GM23248 (cell line): ENCODE results near the gene UBL3. TPM values are rescaled to one million over a fixed set of nuclear protein-coding genes. Genes with fewer than 3 reads are reported as not detected.
A peak's percentile ranks its signal among the peaks of the same experiment; 100 is the strongest.

ENCODE experiments used
- DNase-seq: peaks from one replicate; pipeline ENCODE4 v3.0.0-alpha.2; 2015
- H2AFZ ChIP-seq: fragments of 200-600 bp; sonication (generic); 2 replicates; pipeline ENCODE4 v1.6.1; 2016; ENCODE audit warnings: antibody characterized with exemption
- H3F3A ChIP-seq: fragments of 200-600 bp; sonication (generic); 2 replicates; pipeline ENCODE4 v1.6.1; 2016; ENCODE audit warnings: mild to moderate bottlenecking, antibody characterized with exemption, mixed run types; ENCODE audit not compliant: insufficient read depth
- H3K27ac ChIP-seq: fragments of 200-600 bp; sonication (generic); 2 replicates; pipeline ENCODE4 v1.5.1; 2016; ENCODE audit warnings: mild to moderate bottlenecking
- H3K27me3 ChIP-seq: fragments of 200-600 bp; sonication (generic); replicated peaks from 2 replicates; pipeline ENCODE4 v1.6.1; 2016; ENCODE audit warnings: mild to moderate bottlenecking; ENCODE audit not compliant: insufficient read depth
- H3K36me3 ChIP-seq: fragments of 200-600 bp; sonication (generic); 2 replicates; pipeline ENCODE4 v1.6.1; 2016; ENCODE audit warnings: low read depth, mild to moderate bottlenecking
- H3K4me1 ChIP-seq: fragments of 200-600 bp; sonication (generic); 2 replicates; pipeline ENCODE4 v1.6.1; 2016; ENCODE audit warnings: mild to moderate bottlenecking; ENCODE audit not compliant: insufficient read depth
- H3K4me2 ChIP-seq: fragments of 200-600 bp; sonication (generic); one replicate; pipeline ENCODE4 v1.6.1; 2016; ENCODE audit warnings: mild to moderate bottlenecking; ENCODE audit not compliant: unreplicated experiment
- H3K4me3 ChIP-seq: fragments of 200-600 bp; sonication (generic); 2 replicates; pipeline ENCODE4 v1.5.1; 2016; ENCODE audit warnings: mild to moderate bottlenecking
- H3K79me2 ChIP-seq: fragments of 200-600 bp; sonication (generic); 2 replicates; pipeline ENCODE4 v1.6.1; 2016; ENCODE audit warnings: mild to moderate bottlenecking; ENCODE audit not compliant: insufficient read depth
- H3K9ac ChIP-seq: fragments of 200-600 bp; sonication (generic); 2 replicates; pipeline ENCODE4 v1.6.1; 2016; ENCODE audit warnings: mild to moderate bottlenecking
- H3K9me2 ChIP-seq: fragments of 200-600 bp; sonication (generic); 2 replicates; pipeline ENCODE4 v1.6.1; 2016; ENCODE audit warnings: mixed run types, mild to moderate bottlenecking, moderate library complexity; ENCODE audit not compliant: insufficient read depth
- H3K9me3 ChIP-seq: fragments of 200-600 bp; sonication (generic); one replicate; pipeline ENCODE4 v1.6.1; 2017; ENCODE audit warnings: low read depth
- H4K20me1 ChIP-seq: fragments of 200-600 bp; sonication (generic); 2 replicates; pipeline ENCODE4 v1.6.0; 2016; ENCODE audit not compliant: insufficient read depth
- EZH2 ChIP-seq: fragments of 200-600 bp; sonication (generic); IDR thresholded peaks from 2 replicates; pipeline ENCODE4 v1.6.1; 2018; ENCODE audit warnings: antibody characterized with exemption, mild to moderate bottlenecking; ENCODE audit not compliant: insufficient read depth, poor library complexity, severe bottlenecking
- EZH2phosphoT487 ChIP-seq: fragments of 200-600 bp; sonication (generic); IDR thresholded peaks from 2 replicates; pipeline ENCODE4 v1.6.1; 2018; ENCODE audit warnings: antibody characterized with exemption, moderate library complexity, mild to moderate bottlenecking, low read depth; ENCODE audit not compliant: insufficient read depth
- WGBS, 2 experiments: methylation state at CpG; one replicate each; pipeline ENCODE4 v1.1.6; 2015 to 2017; ENCODE audit warnings: low lambda C conversion rate in 2 of 2, low coverage in 1 of 2; ENCODE audit errors: missing lambda C conversion rate in 2 of 2; 5-methylcytosine and 5-hydroxymethylcytosine counted together
- in situ Hi-C: fragments of 300-500 bp; cut with MboI; formaldehyde crosslinking; loops from 2 replicates; pipeline ENCODE4 v1.15.0; 2020
- polyA plus RNA-seq: library from polyadenylated mRNA; unstranded; fragments of >200 nt; fragmentation: Nextera tagmentation; extraction: Ambion mirVana; gene quantifications from 2 replicates; pipeline ENCODE4 v1.2.1, GENCODE V29; 2016
- total RNA-seq: library from RNA; depleted of rRNA; stranded (reverse); fragments of >200 nt; shearing (Covaris generic); gene quantifications from 2 replicates; pipeline ENCODE4 v1.2.3, GENCODE V29; 2014

The UBL3 gene
- total and polyA plus RNA-seq, 2 experiments from 2014 or later, result 85.8 to 99.3 TPM

- TF ChIP-seq EZH2 (no peak), EZH2phosphoT487 (no peak)
- Histone ChIP-seq H3K27me3 (no peaks in the 10 kb centered on the region), H3K4me3 (no peak overlapping the region), H3K9me3 (no peaks in the 10 kb centered on the region), H3F3A (peaks cover 22% of the 10 kb centered on the region), H2AFZ (no peak overlapping the region), H3K9ac (no peak overlapping the region), H3K4me2 (no peak overlapping the region), H3K79me2 (peaks cover 100% of the 10 kb centered on the region), H4K20me1 (peaks cover 41% of the 10 kb centered on the region; the same call in 1 of the 2 replicates), H3K4me1 (peaks cover 40% of the 10 kb centered on the region), H3K36me3 (no peaks in the 10 kb centered on the region), H3K9me2 (no peaks in the 10 kb centered on the region; the same call in 1 of the 2 replicates), H3K27ac (no peak overlapping the region)
- in situ Hi-C loops, result no loop called here
- DNase-seq, result no peak
- WGBS, 2 experiments, result 89 to 91% methylated on average over 2 of the region's 2 CpGs
Measured at GRCh38 chr13:29799041-29799440, 51.4 kb downstream of the UBL3 start.

- H3K9me2 ChIP-seq, result no peaks in the 10 kb centered on the region; the same call in 1 of the 2 replicates
- peaks cover 31% of the 10 kb centered on the region for H3K4me1 ChIP-seq
- in situ Hi-C loops, result no loop called here
- no peak for DNase-seq
- no peak overlapping the region for H3K4me3 ChIP-seq
- peaks cover 13% of the 10 kb centered on the region; the same call in 1 of the 2 replicates for H3F3A ChIP-seq
- H3K9ac ChIP-seq, result no peak overlapping the region
- no peak overlapping the region for H2AFZ ChIP-seq
- H3K9me3 ChIP-seq, result no peaks in the 10 kb centered on the region
- 64 to 72% methylated on average over 5 of the region's 5 CpGs for WGBS, 2 experiments
- peaks cover 50% of the 10 kb centered on the region for H4K20me1 ChIP-seq
- H3K27me3 ChIP-seq, result no peaks in the 10 kb centered on the region
- H3K36me3 ChIP-seq, result no peaks in the 10 kb centered on the region
- H3K27ac ChIP-seq, result no peak overlapping the region
- H3K79me2 ChIP-seq, result peaks cover 100% of the 10 kb centered on the region
- TF ChIP-seq EZH2 (no peak), EZH2phosphoT487 (no peak)
- peak overlapping the region; percentile 42 for H3K4me2 ChIP-seq
Measured at GRCh38 chr13:29791997-29792780, 58.2 kb downstream of the UBL3 start.

- peaks cover 50% of the 10 kb centered on the region for H4K20me1 ChIP-seq
- H3K9me3 ChIP-seq, result no peaks in the 10 kb centered on the region
- no peak overlapping the region for H3K27ac ChIP-seq
- TF ChIP-seq EZH2phosphoT487 (no peak), EZH2 (no peak)
- 100% methylated on average over 1 of the region's 1 CpG for WGBS, 2 experiments
- H3K9me2 ChIP-seq, result no peaks in the 10 kb centered on the region; the same call in 1 of the 2 replicates
- peaks cover 10% of the 10 kb centered on the region; the same call in 1 of the 2 replicates for H3F3A ChIP-seq
- peak overlapping the region; percentile 42 for H3K4me2 ChIP-seq
- H3K36me3 ChIP-seq, result no peaks in the 10 kb centered on the region
- peaks cover 35% of the 10 kb centered on the region for H3K4me1 ChIP-seq
- DNase-seq, result no peak
- H3K79me2 ChIP-seq, result peaks cover 100% of the 10 kb centered on the region
- no peak overlapping the region for H3K4me3 ChIP-seq
- in situ Hi-C loops, result no loop called here
- H2AFZ ChIP-seq, result no peak overlapping the region
- H3K9ac ChIP-seq, result no peak overlapping the region
- no peaks in the 10 kb centered on the region for H3K27me3 ChIP-seq
Measured at GRCh38 chr13:29791508-29791907, 58.9 kb downstream of the UBL3 start.

GRCh38 chr13:29786698-29787097 lies 63.7 kb downstream of the UBL3 start:
- no peak overlapping the region for H2AFZ ChIP-seq
- H3K79me2 ChIP-seq, result peaks cover 100% of the 10 kb centered on the region
- H3F3A ChIP-seq, result peaks cover 4% of the 10 kb centered on the region; the same call in 1 of the 2 replicates
- H3K27me3 ChIP-seq, result no peaks in the 10 kb centered on the region
- TF ChIP-seq EZH2phosphoT487 (no peak), EZH2 (no peak)
- H3K36me3 ChIP-seq, result no peaks in the 10 kb centered on the region
- no peak overlapping the region for H3K27ac ChIP-seq
- no peaks in the 10 kb centered on the region for H3K9me2 ChIP-seq
- 97 to 100% methylated on average over 1 of the region's 1 CpG for WGBS, 2 experiments
- H3K4me1 ChIP-seq, result peaks cover 50% of the 10 kb centered on the region
- in situ Hi-C loops, result no loop called here
- no peak overlapping the region for H3K9ac ChIP-seq
- H4K20me1 ChIP-seq, result peaks cover 50% of the 10 kb centered on the region
- DNase-seq, result no peak
- H3K4me3 ChIP-seq, result 0 out of 2 replicates have a peak overlapping the region, but pooled peaks have one; percentile 3
- H3K4me2 ChIP-seq, result peak overlapping the region; percentile 50
- no peaks in the 10 kb centered on the region for H3K9me3 ChIP-seq
